K562 (cell line): ENCODE data around the gene AVPI1. TPM values are rescaled to one million over a fixed set of nuclear protein-coding genes. Genes with fewer than 3 reads are reported as not detected.

Source experiments
- FOXJ2 ChIP-seq: fragments of 200-800 bp; sonication (Bioruptor generic); IDR thresholded peaks from 2 replicates; pipeline ENCODE4 v1.6.1; 2016; ENCODE audit warnings: missing genetic modification characterization, missing compliant biosample characterization
- HIVEP1 ChIP-seq: fragments of 250-450 bp; sonication (Bioruptor Pico); IDR thresholded peaks from 2 replicates; pipeline ENCODE4 v1.4.0; 2020; ENCODE audit warnings: mild to moderate bottlenecking
- NRF1 ChIP-seq, 2 experiments: fragments of 450-650 bp; IDR thresholded peaks in 1 of 2; conservative IDR thresholded peaks in 1 of 2; 2 replicates each; pipeline ENCODE4 v1.6.1; 2014; ENCODE audit warnings: mild to moderate bottlenecking in 2 of 2
- POLR2B ChIP-seq: fragments of 450-650 bp; IDR thresholded peaks from 2 replicates; pipeline ENCODE4 v1.6.1; 2018; ENCODE audit warnings: low read depth; ENCODE audit not compliant: partially characterized antibody
- RAD51 ChIP-seq: fragments of 450-650 bp; IDR thresholded peaks from 2 replicates; pipeline ENCODE4 v1.7.1; 2016; ENCODE audit warnings: low read depth, mild to moderate bottlenecking, borderline replicate concordance
- SAFB ChIP-seq: fragments of 200-400 bp; formaldehyde crosslinking; IDR thresholded peaks from 2 replicates; pipeline ENCODE4 v1.6.1; 2017; ENCODE audit warnings: low read depth, low read length, borderline replicate concordance
- SMAD1 ChIP-seq: fragments of 150-350 bp; IDR thresholded peaks from 2 replicates; pipeline ENCODE4 v1.6.1; 2014; ENCODE audit warnings: low read length, low read depth; ENCODE audit not compliant: partially characterized antibody
- SRSF1 ChIP-seq: fragments of 200-400 bp; formaldehyde crosslinking; IDR thresholded peaks from 2 replicates; pipeline ENCODE4 v1.6.1; 2017; ENCODE audit warnings: mild to moderate bottlenecking, low read depth, low read length, moderate library complexity
- ZKSCAN3 ChIP-seq: fragments of 250-450 bp; sonication (Bioruptor Pico); IDR thresholded peaks from 2 replicates; pipeline ENCODE4 v1.4.0; 2020
- ZNF224 ChIP-seq: sonication (generic); formaldehyde crosslinking; IDR thresholded peaks from 2 replicates; pipeline ENCODE4 v1.8.0; 2022; ENCODE audit warnings: mild to moderate bottlenecking, missing genetic modification reagents
- ZNF41 ChIP-seq: fragments of 250-450 bp; sonication (Bioruptor Pico); conservative IDR thresholded peaks from 2 replicates; pipeline ENCODE4 v1.4.0; 2020; ENCODE audit warnings: mild to moderate bottlenecking
- polyA plus RNA-seq, 8 experiments: library from polyadenylated mRNA; depleted of rRNA in 4 of 8; stranded (reverse) in 5 of 8; unstranded in 3 of 8; fragments of >200 nt; fragmentation: Nextera tagmentation in 2 of 8; fragmentation: Illumina TruSeq in 1 of 8; extraction: Ambion mirVana in 2 of 8; extraction: Trizol in 1 of 8; gene quantifications; 2 replicates each; pipeline versions ENCODE4 v1.2.1 to v1.2.3, GENCODE V29; 2011 to 2014; ENCODE audit warnings: inconsistent platforms in 1 of 8, missing spikeins in 1 of 8
- total RNA-seq, 7 experiments: library from RNA; depleted of rRNA in 6 of 7; stranded (reverse); fragments of >200 nt in 6 of 7; fragmentation: Illumina TruSeq in 2 of 7; extraction: Trizol in 2 of 7; gene quantifications; 2 replicates each; pipeline versions ENCODE4 v1.2.1 to v1.2.3, GENCODE V29; 2011 to 2021; ENCODE audit warnings: low replicate concordance in 1 of 7
- TF ChIP-seq, protein P1 (sequence below): fragments of 250-450 bp; sonication (Bioruptor Pico); IDR thresholded peaks from 2 replicates; pipeline ENCODE4 v1.5.0; 2022; ENCODE audit warnings: mild to moderate bottlenecking
- TF ChIP-seq, protein P2 (sequence below): fragments of 450-650 bp; IDR thresholded peaks from 2 replicates; pipeline ENCODE4 v1.6.1; 2016; ENCODE audit warnings: low read depth, mild to moderate bottlenecking, moderate library complexity
- TF ChIP-seq, protein P3 (sequence below): fragments of 250-450 bp; sonication (Bioruptor Pico); IDR thresholded peaks from 2 replicates; pipeline ENCODE4 v1.8.0; 2022; ENCODE audit warnings: moderate library complexity, mild to moderate bottlenecking, inconsistent platforms
- TF ChIP-seq, protein P4 (sequence below): sonication (generic); formaldehyde crosslinking; IDR thresholded peaks from 2 replicates; pipeline ENCODE4 v1.8.1; 2023; ENCODE audit warnings: mild to moderate bottlenecking, missing genetic modification reagents

AVPI1 gene
- total and polyA plus RNA-seq, 9 of the 15 experiments (the other 6 are each of a cell fraction or from before 2014, with no cell fraction given) = 0.90 to 10.4 (median 7.4) TPM

DNA sequence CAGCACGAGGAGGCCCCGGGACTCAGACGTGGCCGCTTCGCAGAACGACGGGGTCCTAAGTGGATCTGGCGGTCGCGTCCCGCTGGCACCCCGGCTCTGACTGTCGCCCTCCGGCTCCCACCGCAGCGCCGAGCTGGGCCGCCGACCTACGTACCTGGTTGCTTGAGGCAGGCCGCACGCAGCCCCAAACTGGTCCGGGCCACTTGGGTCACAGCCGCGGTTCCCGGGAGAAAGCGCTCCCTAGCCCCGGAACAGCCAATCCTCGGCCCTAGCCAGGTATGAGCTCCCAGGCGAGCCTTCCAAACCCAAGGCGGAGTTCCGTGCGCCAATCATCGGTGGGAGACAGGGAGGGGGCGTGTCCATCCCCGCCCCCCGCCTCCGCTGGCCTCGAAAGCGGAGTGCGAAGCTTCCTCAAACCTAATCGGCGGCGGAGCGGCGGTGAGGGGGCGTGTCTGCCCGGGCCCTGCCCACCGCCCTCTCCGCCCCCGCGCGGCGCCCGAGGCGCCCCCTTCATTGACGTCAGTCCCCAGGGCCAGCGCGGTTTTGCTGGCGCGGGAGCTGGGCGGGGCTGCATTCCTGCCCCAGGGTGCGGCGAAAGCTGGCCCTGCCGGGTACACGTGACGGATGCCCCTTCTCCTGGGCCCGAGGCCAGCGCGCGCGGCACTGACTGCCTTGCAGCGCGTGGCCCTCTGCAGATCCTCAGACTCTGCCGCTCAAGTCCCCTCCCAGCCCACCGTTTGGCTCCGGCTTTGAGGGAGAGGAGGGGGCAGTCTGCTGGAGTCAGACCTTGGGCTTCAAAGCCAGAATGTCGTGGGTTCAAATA lies at the start of gene AVPI1 (continued):
- TF ChIP-seq, protein P1, sequence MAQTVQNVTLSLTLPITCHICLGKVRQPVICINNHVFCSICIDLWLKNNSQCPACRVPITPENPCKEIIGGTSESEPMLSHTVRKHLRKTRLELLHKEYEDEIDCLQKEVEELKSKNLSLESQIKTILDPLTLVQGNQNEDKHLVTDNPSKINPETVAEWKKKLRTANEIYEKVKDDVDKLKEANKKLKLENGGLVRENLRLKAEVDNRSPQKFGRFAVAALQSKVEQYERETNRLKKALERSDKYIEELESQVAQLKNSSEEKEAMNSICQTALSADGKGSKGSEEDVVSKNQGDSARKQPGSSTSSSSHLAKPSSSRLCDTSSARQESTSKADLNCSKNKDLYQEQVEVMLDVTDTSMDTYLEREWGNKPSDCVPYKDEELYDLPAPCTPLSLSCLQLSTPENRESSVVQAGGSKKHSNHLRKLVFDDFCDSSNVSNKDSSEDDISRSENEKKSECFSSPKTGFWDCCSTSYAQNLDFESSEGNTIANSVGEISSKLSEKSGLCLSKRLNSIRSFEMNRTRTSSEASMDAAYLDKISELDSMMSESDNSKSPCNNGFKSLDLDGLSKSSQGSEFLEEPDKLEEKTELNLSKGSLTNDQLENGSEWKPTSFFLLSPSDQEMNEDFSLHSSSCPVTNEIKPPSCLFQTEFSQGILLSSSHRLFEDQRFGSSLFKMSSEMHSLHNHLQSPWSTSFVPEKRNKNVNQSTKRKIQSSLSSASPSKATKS (CRISPR knock-in tag) = no peak
- TF ChIP-seq SMAD1 (no peak), RAD51 (peak; percentile 67; the same call in 1 of the 2 replicates), FOXJ2 (no peak), ZNF224 (no peak), ZNF41 (CRISPR knock-in tag) (no peak), NRF1 (conservative IDR thresholded peaks at IDR 0.05 in 1 of 2, IDR thresholded peaks at IDR 0.05 in 1 of 2) (peak; percentile 81 to 84), ZKSCAN3 (CRISPR knock-in tag) (no peak), HIVEP1 (CRISPR knock-in tag) (0 out of 2 replicates have a peak, but pooled peaks have one; percentile 36), SAFB (0 out of 2 replicates have a peak, but pooled peaks have one; percentile 31), SRSF1 (no peak), POLR2B (peak; percentile 44)
- TF ChIP-seq, protein P2, sequence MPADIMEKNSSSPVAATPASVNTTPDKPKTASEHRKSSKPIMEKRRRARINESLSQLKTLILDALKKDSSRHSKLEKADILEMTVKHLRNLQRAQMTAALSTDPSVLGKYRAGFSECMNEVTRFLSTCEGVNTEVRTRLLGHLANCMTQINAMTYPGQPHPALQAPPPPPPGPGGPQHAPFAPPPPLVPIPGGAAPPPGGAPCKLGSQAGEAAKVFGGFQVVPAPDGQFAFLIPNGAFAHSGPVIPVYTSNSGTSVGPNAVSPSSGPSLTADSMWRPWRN = no peak
- TF ChIP-seq, protein P3, sequence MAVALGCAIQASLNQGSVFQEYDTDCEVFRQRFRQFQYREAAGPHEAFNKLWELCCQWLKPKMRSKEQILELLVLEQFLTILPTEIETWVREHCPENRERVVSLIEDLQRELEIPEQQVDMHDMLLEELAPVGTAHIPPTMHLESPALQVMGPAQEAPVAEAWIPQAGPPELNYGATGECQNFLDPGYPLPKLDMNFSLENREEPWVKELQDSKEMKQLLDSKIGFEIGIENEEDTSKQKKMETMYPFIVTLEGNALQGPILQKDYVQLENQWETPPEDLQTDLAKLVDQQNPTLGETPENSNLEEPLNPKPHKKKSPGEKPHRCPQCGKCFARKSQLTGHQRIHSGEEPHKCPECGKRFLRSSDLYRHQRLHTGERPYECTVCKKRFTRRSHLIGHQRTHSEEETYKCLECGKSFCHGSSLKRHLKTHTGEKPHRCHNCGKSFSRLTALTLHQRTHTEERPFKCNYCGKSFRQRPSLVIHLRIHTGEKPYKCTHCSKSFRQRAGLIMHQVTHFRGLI (CRISPR knock-in tag) = 0 out of 2 replicates have a peak, but pooled peaks have one; percentile 42
- TF ChIP-seq, protein P4, sequence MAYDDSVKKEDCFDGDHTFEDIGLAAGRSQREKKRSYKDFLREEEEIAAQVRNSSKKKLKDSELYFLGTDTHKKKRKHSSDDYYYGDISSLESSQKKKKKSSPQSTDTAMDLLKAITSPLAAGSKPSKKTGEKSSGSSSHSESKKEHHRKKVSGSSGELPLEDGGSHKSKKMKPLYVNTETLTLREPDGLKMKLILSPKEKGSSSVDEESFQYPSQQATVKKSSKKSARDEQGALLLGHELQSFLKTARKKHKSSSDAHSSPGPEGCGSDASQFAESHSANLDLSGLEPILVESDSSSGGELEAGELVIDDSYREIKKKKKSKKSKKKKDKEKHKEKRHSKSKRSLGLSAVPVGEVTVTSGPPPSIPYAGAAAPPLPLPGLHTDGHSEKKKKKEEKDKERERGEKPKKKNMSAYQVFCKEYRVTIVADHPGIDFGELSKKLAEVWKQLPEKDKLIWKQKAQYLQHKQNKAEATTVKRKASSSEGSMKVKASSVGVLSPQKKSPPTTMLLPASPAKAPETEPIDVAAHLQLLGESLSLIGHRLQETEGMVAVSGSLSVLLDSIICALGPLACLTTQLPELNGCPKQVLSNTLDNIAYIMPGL (CRISPR knock-in tag) = 0 out of 2 replicates have a peak, but pooled peaks have one; percentile 56
